NCI-H1930 (cell line): ENCODE results near the gene LRRC8B.

Experiments
- DNase-seq, 2 experiments: peaks; one replicate each; lab custom pipeline; 2025; lab: John Stamatoyannopoulos, UW

Gene LRRC8B

GRCh38 chr1:89633800-89634625, 109.4 kb downstream of the LRRC8B start:
- DNase-seq = no peak

GRCh38 chr1:89635825-89636815, 111.5 kb downstream of the LRRC8B start:
- DNase-seq = no peak

GRCh38 chr1:89637496-89637895, 112.9 kb downstream of the LRRC8B start:
- DNase-seq = no peak

GRCh38 chr1:89640440-89640839, 115.8 kb downstream of the LRRC8B start:
- DNase-seq = no peak

GRCh38 chr1:89641781-89642180, 117.2 kb downstream of the LRRC8B start:
- no peak for DNase-seq

- no peak for DNase-seq
Observed at GRCh38 chr1:89643577-89643976, 118.9 kb downstream of the LRRC8B start.

- no peak for DNase-seq
Observed at GRCh38 chr1:89644119-89644814, 119.6 kb downstream of the LRRC8B start.

GRCh38 chr1:89646259-89646658, 121.6 kb downstream of the LRRC8B start:
- DNase-seq = no peak
